ENCODE data around the gene EIF4G1.

GRCh38 chr3:184315543-184315867, 1.1 kb downstream of the EIF4G1 start:
- TF ChIP-seq CREB1 (IDR thresholded peaks at IDR 0.05; ENCODE audit: low read depth): no peak
- no peak; the same call in 1 of the 2 replicates for TF ChIP-seq MAX (IDR thresholded peaks at IDR 0.05)
- TF ChIP-seq EP300 (IDR thresholded peaks at IDR 0.05; ENCODE audit: borderline replicate concordance): no peak
- TF ChIP-seq YY1 (IDR thresholded peaks at IDR 0.05; ENCODE audit: low read depth): no peak
- TF ChIP-seq FOXM1 (IDR thresholded peaks at IDR 0.05; ENCODE audit: borderline replicate concordance, low read depth): no peak
- TF ChIP-seq NFIC (IDR thresholded peaks at IDR 0.05): no peak
- no peak for TF ChIP-seq TCF12 (IDR thresholded peaks at IDR 0.05; ENCODE audit: low read depth)
- TF ChIP-seq REST (IDR thresholded peaks at IDR 0.05; ENCODE audit: low read depth): no peak
- no peak; the same call in 1 of the 2 replicates for TF ChIP-seq TAF1 (IDR thresholded peaks at IDR 0.05; ENCODE audit: low read depth)
